MCF 10A (cell line): Measurements from ENCODE around the gene SCN4B. TPM values are rescaled to one million over a fixed set of nuclear protein-coding genes. Genes with fewer than 3 reads are reported as not detected.
A peak's percentile ranks its signal among the peaks of the same experiment; 100 is the strongest.

Experiments used
- BruUV-seq: library from RNA; stranded (reverse); fragments of 400-500 nt; replicated peaks from 2 replicates; lab custom pipeline; 2021; lab: Mats Ljungman, UMichigan
- CTCF ChIA-PET: fragments of 300-600 bp; sonication (Branson Sonifier 250); formaldehyde crosslinking; extraction: SDS; loops from one replicate; lab custom pipeline; 2021; ENCODE audit warnings: antibody characterized with exemption, inconsistent platforms; lab: Yijun Ruan, JAX
- POLR2A ChIA-PET: fragments of 300-600, 350-650 bp; sonication (Branson Sonifier 250); formaldehyde crosslinking; extraction: SDS; loops from one replicate; lab custom pipeline; 2020; ENCODE audit warnings: antibody characterized with exemption, inconsistent platforms; lab: Yijun Ruan, JAX
- DNase-seq: peaks from one replicate; pipeline ENCODE4 v3.0.0-alpha.2; 2018; ENCODE audit not compliant: unreplicated experiment
- H3K27ac Mint-ChIP-seq: one replicate; pipeline ENCODE4 v1.8.0; 2022; ENCODE audit warnings: mild to moderate bottlenecking, low read depth, mixed read lengths; ENCODE audit not compliant: unreplicated experiment
- H3K27me3 Mint-ChIP-seq: one replicate; pipeline ENCODE4 v1.8.0; 2022; ENCODE audit warnings: mixed read lengths; ENCODE audit not compliant: insufficient read depth, unreplicated experiment
- H3K36me3 Mint-ChIP-seq: one replicate; pipeline ENCODE4 v1.8.0; 2022; ENCODE audit warnings: mild to moderate bottlenecking, moderate library complexity, mixed read lengths; ENCODE audit not compliant: insufficient read depth, unreplicated experiment
- H3K4me1 Mint-ChIP-seq: one replicate; pipeline ENCODE4 v1.8.0; 2022; ENCODE audit warnings: mixed read lengths; ENCODE audit not compliant: insufficient read depth, unreplicated experiment
- H3K4me3 Mint-ChIP-seq: one replicate; pipeline ENCODE4 v1.8.0; 2022; ENCODE audit warnings: mild to moderate bottlenecking, moderate library complexity, mixed read lengths; ENCODE audit not compliant: unreplicated experiment
- H3K9me3 Mint-ChIP-seq: one replicate; pipeline ENCODE4 v1.8.0; 2022; ENCODE audit warnings: mixed read lengths; ENCODE audit not compliant: unreplicated experiment
- CTCF ChIP-seq: fragments of 200-600 bp; IDR thresholded peaks from one replicate; pipeline ENCODE4 v1.8.0; 2022; ENCODE audit warnings: antibody characterized with exemption, mild to moderate bottlenecking; ENCODE audit not compliant: unreplicated experiment
- intact Hi-C: fragments of 100-400 bp; cut with micrococcal nuclease; formaldehyde crosslinking; loops from 2 replicates; pipeline ENCODE4 v1.14.1; 2022
- total RNA-seq: library from RNA; stranded (reverse); gene quantifications from 2 replicates; pipeline ENCODE4 v1.2.3, GENCODE V29; 2022

Gene SCN4B
- total RNA-seq, 1 experiment from 2014 or later, result not detected

GRCh38 chr11:118152020-118152551 lies 537 bp downstream of the SCN4B start:
- ChIA-PET POLR2A (interaction anchor here (0.6 to 1.0 kb wide), 2 partner anchors 112 to 127 kb away, joined by 3 read pairs; partner anchors contain the start of gene MPZL2), CTCF (interaction anchor here (0.6 to 2.3 kb wide), 3 partner anchors 20 to 194 kb away, joined by 3 to 17 read pairs (median 6); no protein-coding TSS in a partner anchor)
- Mint-ChIP-seq H3K4me3 (peak overlapping the region; percentile 47), H3K4me1 (peaks cover 6% of the 10 kb centered on the region), H3K27me3 (peaks cover 36% of the 10 kb centered on the region), H3K36me3 (no peaks in the 10 kb centered on the region), H3K9me3 (no peaks in the 10 kb centered on the region), H3K27ac (no peak overlapping the region)
- no TSS peak for BruUV-seq
- no peak for DNase-seq
- TF ChIP-seq CTCF, result no peak
- intact Hi-C loops, result no loop called here

- Mint-ChIP-seq H3K4me3 (no peak overlapping the region), H3K9me3 (no peaks in the 10 kb centered on the region), H3K4me1 (no peaks in the 10 kb centered on the region), H3K27me3 (peaks cover 29% of the 10 kb centered on the region), H3K27ac (no peak overlapping the region), H3K36me3 (no peaks in the 10 kb centered on the region)
- CTCF ChIA-PET, result interaction anchor here (0.6 to 2.3 kb wide), 3 partner anchors 19 to 28 kb away, joined by 3 to 17 read pairs (median 8); no protein-coding TSS in a partner anchor
- DNase-seq, result peak; percentile 33
- BruUV-seq, result no TSS peak
- POLR2A ChIA-PET, result no interaction called here
- intact Hi-C loops, result no loop called here
- no peak for TF ChIP-seq CTCF
Observed at GRCh38 chr11:118151431-118151830, 1.2 kb downstream of the SCN4B start.

- Mint-ChIP-seq H3K36me3 (no peaks in the 10 kb centered on the region), H3K9me3 (no peaks in the 10 kb centered on the region), H3K27ac (no peak overlapping the region), H3K27me3 (peaks cover 17% of the 10 kb centered on the region), H3K4me1 (no peaks in the 10 kb centered on the region), H3K4me3 (no peak overlapping the region)
- ChIA-PET CTCF (interaction anchor here (0.7 to 1.6 kb wide), 4 partner anchors 9 to 1869 kb away, joined by 3 to 8 read pairs (median 3); no protein-coding TSS in a partner anchor), POLR2A (no interaction called here)
- BruUV-seq, result no TSS peak
- TF ChIP-seq CTCF, result no peak
- intact Hi-C loops, result loop anchor here (5.0 kb wide), 2 partner anchors 418 to 508 kb away; partner anchors contain the start of gene IFT46
- no peak for DNase-seq
Observed at GRCh38 chr11:118149493-118149892, 3.1 kb downstream of the SCN4B start.

GRCh38 chr11:118148856-118149255 lies 3.8 kb downstream of the SCN4B start:
- H3K27ac Mint-ChIP-seq, result no peak overlapping the region
- no peak for TF ChIP-seq CTCF
- H3K36me3 Mint-ChIP-seq, result no peaks in the 10 kb centered on the region
- intact Hi-C loops, result loop anchor here (5.0 kb wide), 2 partner anchors 418 to 508 kb away; partner anchors contain the start of gene IFT46
- ChIA-PET POLR2A (interaction anchor here (0.6 kb wide), 1 partner anchor 1180 kb away, joined by 3 read pairs; no protein-coding TSS in a partner anchor), CTCF (interaction anchor here (0.7 to 1.6 kb wide), 5 partner anchors 9 to 1868 kb away, joined by 3 to 8 read pairs (median 3); no protein-coding TSS in a partner anchor)
- BruUV-seq, result no TSS peak
- DNase-seq, result no peak
- H3K4me1 Mint-ChIP-seq, result no peaks in the 10 kb centered on the region
- H3K4me3 Mint-ChIP-seq, result no peak overlapping the region
- H3K9me3 Mint-ChIP-seq, result no peaks in the 10 kb centered on the region
- H3K27me3 Mint-ChIP-seq, result peaks cover 17% of the 10 kb centered on the region
